ENCODE data around the gene CEMIP2.

The CEMIP2 gene

GRCh38 chr9:71746023-71746757, 22.1 kb downstream of the CEMIP2 start:
- DNase-seq (ENCODE audit: low spot score), result no peak

DNA sequence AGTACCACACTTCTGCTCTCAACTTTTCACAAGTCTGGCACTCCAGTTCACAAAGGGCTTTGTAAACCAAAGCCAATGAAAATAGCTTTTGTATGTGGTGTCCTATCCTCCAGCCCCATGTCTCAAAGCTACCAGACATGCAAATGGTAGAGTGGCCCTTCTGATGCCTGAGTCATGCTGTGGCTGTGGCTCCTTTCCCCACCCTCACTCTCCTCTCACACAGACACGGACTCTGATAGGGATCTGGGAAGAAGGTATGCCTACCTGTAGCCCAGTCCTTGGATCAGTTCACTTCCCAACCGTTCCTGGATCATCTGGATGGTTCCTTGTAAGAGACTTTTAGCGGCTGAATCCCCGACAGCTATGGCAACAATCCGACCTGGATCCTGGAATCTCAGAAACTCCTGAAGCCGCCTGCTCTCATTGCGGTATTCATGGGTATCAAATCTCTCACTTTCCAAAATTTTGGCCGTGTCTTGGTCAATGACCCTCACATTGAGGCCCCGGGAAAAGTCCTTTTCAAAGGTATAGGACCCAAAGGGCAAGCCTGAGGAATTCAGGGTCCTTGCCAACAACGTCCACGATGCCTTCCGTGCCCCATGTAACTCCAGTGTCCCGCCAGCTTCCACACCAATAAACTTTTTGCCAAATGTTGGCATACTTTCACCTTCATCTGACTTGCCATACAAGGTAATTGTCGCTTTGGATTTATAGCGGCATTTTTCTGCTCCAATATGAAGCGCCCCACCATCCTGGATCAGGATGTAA, 23.4 kb downstream of the CEMIP2 start:
- DNase-seq (ENCODE audit: low spot score), result no peak

GRCh38 chr9:71743882-71744281, 24.4 kb downstream of the CEMIP2 start:
- DNase-seq (ENCODE audit: low spot score), result no peak

DNA sequence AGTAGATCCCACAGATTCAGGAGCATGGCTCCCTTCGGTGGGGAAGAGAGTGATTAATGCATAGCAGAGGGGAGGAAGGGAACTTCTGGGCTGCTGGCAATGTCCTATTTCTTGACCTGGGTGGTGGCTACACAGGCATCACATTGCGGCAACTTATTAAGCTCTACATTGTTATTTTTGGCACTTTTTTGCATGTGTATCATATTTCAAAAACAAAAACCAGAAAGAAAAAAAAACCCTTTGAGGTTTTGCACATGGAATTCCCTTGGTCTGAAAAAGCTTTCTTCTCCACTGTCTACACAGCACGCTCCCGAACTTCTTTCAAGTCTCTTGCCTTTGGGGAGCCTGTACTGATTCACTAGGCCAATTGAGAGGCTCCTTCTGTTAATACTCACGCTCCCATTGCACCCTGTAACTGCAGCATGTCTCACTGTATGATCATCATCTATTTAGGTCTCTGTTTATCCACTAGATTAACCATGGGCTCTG, 25.1 kb downstream of the CEMIP2 start:
- DNase-seq (ENCODE audit: low spot score), result no peak

DNA sequence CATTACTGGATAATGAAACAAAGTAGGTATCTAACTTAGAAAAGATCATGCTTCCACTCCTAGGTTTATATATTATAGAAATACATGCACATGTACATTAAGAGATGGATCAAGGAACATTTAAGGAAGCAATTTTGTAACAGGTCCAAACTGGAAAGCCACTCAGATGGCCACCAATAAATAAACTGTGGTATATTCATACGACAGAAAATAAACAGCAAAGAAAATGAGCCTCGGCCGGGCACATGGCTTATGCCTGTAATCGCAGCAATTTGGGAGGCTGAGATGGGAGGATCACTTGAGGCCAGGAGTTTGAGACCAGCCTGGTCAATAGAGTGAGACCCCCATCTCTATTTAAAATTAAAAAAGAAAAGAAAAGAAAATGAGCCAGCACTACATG, 25.6 kb downstream of the CEMIP2 start:
- no peak for DNase-seq (ENCODE audit: low spot score)

GRCh38 chr9:71741926-71742648, 26.2 kb downstream of the CEMIP2 start:
- DNase-seq (ENCODE audit: low spot score), result no peak

DNA sequence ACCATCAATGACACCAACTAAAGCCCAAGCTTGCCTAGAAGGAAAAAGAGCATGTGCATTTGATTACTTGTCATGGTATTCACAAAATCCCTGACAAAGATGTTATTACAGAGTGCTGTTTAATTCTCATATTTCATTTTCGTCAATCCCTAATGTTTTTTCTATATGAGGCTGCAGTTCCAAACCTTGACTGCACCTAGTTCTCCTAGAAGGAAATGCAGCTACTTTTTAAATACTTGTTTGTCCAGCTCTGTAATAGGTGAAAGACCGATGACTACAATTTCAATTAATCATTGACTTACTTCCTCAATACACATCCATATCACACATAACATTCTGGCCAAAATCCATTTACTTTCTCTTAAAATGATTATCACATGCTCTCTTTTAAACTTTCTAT, 28.1 kb downstream of the CEMIP2 start:
- DNase-seq (ENCODE audit: low spot score), result no peak

GRCh38 chr9:71737455-71737854, 30.9 kb downstream of the CEMIP2 start:
- DNase-seq (ENCODE audit: low spot score), result no peak

- DNase-seq (ENCODE audit: low spot score), result no peak
Measured at GRCh38 chr9:71736236-71736635, 32.1 kb downstream of the CEMIP2 start.

DNA sequence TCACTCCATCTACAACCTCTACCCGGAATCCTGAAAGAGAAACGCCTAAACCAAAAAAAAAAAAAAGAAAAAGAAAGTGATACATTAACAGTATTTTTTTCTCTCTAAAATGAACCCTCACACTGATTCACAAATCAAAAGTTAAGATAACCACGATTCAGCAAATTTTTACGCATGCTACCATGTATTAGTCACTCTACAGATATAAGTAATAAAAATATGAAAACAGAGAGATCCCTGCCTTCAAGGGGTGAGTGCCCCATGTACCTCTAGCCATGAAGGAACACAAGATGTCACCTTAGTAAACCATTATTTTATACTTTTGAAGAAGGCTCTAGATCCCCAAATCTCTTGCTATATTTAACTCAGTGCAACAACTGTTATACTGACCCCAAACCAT, 33.4 kb downstream of the CEMIP2 start:
- no peak for DNase-seq (ENCODE audit: low spot score)

DNA sequence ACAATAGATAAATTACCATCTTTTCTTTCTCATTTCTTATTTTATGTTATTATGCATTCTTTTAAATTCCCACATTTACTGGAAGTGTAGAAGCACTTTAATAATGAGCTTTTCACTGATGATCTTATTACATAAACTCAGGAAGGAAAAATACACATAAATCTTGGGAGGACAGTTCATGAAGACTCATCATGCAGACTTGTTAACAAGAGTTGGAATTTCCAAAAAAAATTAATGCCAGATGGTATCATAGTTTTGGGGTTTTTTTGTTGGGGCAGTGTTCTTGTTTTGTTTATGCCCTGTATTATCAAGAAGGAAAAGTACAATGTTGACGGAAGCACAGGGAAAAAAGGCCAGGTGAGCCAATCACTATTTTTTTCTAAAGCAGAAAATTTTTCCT, 35.1 kb downstream of the CEMIP2 start:
- peak; percentile 37 for DNase-seq (ENCODE audit: low spot score)

DNA sequence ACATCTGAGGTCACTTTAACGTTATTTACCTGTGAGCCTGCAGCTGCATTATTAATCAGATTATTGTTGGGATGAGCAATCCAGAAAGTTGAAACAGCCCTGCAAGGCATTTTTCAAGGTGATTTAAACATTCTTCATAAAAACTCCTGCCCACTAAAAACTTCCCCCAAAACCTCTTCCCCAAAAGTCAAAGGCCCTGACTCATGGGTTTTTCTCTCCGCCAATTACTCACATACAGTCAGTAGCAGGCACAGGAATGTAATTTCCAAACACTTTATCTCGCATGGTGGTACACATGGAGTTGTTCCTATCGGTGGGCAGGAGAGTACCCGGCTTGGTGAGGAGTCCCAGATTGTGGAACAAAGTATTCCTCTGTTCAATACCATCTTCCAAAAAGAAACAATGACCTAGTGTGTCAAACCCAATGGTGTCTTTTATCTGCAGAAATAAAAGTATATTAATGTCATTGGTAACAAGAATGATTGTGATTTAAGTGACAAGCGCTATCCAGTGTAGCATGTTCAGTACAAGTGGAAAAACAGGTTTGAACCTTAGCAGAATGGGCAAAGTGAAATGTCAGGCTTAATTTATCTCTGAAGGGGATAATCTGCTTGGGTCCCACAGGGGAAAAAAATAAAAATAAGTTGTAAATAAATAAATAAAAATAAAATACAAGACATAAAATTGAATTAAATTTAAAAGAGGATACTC, 38.3 kb downstream of the CEMIP2 start:
- DNase-seq (ENCODE audit: low spot score), result no peak

GRCh38 chr9:71726723-71727122, 41.6 kb downstream of the CEMIP2 start:
- DNase-seq (ENCODE audit: low spot score), result no peak

- DNase-seq (ENCODE audit: low spot score), result no peak
Measured at GRCh38 chr9:71725590-71726338, 42.5 kb downstream of the CEMIP2 start.

GRCh38 chr9:71721855-71722254, 46.5 kb downstream of the CEMIP2 start:
- no peak for DNase-seq (ENCODE audit: low spot score)

GRCh38 chr9:71719562-71719961, 48.8 kb downstream of the CEMIP2 start:
- DNase-seq (ENCODE audit: low spot score), result peak; percentile 20

- DNase-seq (ENCODE audit: low spot score), result no peak
Measured at GRCh38 chr9:71719088-71719487, 49.2 kb downstream of the CEMIP2 start.

GRCh38 chr9:71716138-71716909, 52.0 kb downstream of the CEMIP2 start:
- DNase-seq (ENCODE audit: low spot score), result peak; percentile 17

DNA sequence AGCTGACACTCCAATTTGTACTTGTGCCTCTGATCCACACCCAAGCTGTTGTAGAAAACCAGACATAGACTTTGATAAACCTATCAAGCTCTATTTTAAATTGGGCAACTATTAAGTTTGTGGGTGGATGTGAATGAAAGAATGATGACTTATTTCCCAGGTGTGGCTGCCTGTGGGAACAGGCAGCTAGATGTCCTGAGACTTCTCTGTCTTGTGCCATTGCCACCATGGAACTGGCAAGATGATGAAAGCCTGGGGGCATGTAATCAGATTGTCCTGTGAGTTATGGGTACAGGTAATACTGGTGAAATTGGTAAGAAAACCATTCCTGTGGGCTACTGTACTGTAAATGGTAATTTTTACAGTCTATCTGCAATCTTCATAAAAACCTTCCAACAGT, 57.5 kb downstream of the CEMIP2 start:
- no peak for DNase-seq (ENCODE audit: low spot score)

DNA sequence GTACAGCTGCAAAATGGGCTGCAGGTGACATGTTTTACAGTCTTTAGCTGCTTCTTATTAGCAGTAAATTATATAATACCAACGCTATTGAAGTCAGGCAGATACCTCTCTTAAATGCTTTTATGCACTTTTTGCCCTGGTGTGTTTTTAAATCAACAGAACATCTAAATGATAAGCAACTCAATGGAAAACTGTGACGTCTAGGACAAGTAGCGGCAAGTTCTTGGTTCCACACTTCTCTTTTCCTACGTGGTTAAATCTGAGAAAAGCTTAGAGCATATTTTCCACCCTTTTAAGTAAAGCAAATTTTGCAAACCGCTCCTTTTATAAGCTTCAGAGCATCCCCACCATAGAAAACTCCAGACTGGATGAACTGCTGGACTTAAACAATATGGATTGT, 58.1 kb downstream of the CEMIP2 start:
- no peak for DNase-seq (ENCODE audit: low spot score)

- no peak for DNase-seq (ENCODE audit: low spot score)
Measured at GRCh38 chr9:71709384-71709783, 58.9 kb downstream of the CEMIP2 start.

All from GM03348 (cell line).